ENCODE data around the gene PHOX2A.
"Not testable (repeated sequence)": the region's sequence is repeated elsewhere in the genome, so short reads cannot be mapped to it uniquely, and the experiment has no call there.

Gene PHOX2A

DNA sequence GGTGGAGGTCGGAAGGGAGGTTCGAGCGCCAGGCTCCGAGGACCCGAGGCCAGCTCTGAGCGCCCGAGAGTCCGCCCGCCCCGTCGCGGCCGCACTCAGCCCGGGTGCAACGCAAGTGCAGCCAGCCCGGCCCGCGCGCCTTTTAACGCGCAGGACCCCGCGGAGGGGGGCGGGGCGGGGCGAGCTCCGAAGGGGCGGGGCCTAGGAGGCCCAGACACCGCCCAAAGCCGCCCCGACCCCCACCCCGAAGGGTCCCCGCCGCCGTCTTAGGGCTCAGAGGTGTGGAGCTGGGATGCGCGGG lies at the start of gene PHOX2A:
TSS of gene PHOX2A (minus strand) at position 117 of the 301 bp plus-strand sequence. CDS start 172 bp downstream, outside the sequence.
- no peak for DNase-seq

DNA sequence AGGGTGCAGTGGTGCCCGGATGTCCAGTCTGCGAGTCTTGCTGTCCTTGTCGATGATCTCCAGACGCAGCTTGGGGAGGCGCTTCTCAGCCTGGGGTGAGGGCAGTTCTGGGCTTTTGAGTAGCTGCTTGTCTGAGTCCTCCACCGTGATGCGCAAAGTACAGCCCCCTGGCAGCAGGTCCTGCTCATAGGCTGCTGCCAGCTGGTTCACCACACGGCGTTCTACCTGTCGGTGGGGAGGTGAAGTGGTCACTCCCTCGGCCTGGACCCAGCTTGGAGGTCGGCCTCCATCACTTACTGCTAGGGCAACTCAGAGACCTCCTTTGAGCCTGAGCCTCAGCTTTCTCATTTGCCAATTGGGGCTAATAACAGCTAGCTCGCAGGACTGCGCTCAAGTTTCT lies 49.4 kb upstream of the PHOX2A start:
- DNase-seq = no peak

DNA sequence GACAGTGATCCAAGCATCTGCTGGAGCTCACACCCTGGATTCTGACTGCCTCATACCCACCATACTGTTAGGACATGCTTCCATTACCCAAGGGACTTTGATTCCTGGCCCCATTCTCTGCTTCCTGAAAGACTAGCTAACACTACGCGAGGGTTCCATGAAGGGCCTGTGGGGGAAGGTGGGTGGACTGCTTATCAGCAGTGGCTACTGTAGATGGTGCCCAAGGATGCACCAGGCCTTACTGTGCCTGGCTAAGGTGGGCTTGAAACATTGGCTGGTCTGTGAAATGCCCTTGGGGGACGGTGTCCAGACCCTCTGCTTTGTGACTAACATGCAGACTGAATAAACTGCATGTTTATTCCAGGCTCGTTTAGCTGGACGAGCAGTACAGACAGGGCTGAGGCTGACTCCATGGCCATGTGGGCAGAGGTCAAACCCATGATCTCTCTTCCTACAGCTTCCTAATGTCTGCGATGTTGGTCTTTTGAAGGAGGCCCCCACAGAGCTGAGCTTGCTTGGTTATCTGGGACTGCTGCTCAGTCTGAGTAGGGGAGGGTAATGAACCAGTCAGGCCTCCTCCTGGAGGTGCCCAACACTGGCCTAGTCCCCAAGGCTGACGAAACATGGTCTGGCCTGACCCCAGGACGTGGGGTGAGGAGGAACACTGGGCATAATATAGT lies 48.3 kb upstream of the PHOX2A start:
- no peak for DNase-seq

DNA sequence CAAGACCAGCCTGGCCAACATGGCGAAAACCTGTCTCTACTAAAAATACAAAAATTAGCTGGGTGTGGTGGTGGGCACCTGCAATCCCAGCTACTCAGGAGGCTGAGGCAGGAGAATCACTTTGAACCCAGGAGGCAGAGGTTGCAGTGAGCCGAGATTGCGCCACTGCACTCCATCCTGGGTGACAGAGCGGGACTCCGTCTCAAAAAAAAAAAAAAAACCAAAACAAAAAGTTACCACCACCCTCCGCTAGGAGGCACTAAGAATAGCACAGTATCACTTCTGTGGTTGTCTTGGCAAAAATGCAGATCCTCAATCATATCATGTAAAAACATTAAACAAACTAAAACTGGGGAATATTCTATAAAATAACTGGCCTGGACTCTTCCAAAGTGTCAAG lies 46.8 kb upstream of the PHOX2A start:
- DNase-seq = not testable (repeated sequence)

DNA sequence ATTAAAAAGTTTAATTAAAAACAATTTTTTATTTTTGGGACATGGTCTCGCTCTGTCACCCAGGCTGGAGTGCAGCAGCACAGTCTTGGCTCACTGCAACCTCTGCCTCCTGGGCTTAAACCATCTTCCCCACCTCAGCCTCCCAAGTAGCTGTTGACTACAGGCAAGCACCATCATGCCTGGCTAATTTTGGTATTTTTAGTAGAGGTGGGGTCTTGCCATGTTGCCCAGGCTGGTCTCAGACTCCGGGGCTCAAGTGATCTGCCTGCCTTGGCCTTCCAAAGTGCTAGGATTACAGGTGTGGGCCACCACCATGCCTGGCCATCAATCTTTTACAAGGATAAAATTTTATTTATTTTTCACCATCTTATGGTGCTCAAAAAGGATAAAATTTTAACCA lies 43.3 kb upstream of the PHOX2A start:
- no peak for DNase-seq

DNA sequence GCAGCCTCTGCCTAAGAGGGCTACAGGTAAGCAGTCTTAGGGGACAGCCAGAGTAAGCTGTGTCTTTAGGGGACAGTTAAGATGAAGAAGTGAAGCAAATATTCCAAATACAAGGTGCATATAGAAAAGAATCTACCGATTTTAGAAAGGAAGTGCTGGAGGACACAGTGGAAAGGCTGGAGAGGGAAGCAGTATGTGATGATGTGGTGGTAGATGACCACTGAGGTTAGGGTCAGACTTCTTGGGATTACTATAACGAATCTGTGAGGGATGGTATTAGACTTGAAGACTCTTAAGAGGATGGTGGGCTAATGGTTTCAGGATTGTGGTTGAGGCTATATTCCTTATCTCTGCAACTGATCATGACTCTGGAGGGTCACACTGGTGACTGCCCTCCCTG lies 40.0 kb upstream of the PHOX2A start:
- no peak for DNase-seq

- no peak for DNase-seq
Observed at GRCh38 chr11:72280726-72281315, 36.8 kb upstream of the PHOX2A start.

GRCh38 chr11:72280037-72280436 lies 36.1 kb upstream of the PHOX2A start:
- DNase-seq = no peak

GRCh38 chr11:72278905-72279304 lies 34.9 kb upstream of the PHOX2A start:
- no peak for DNase-seq

DNA sequence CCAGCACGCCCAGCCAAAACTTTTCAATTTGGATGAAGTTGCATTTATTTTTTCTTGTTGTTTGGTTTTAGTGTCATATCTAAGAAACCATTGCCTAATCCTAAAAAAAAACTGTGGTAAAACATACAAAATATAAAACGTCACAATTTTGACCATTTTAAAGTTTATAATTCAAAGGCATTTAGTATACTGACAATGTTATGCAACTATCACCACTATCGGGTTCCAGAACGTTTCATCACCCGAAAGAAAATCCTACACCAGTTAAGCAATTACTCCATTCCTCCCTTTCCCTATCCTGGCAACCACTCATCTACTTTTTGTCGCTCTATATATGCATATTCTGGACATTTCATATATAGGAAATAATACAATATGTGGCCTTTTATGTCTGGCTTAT lies 30.5 kb upstream of the PHOX2A start:
- DNase-seq = no peak

DNA sequence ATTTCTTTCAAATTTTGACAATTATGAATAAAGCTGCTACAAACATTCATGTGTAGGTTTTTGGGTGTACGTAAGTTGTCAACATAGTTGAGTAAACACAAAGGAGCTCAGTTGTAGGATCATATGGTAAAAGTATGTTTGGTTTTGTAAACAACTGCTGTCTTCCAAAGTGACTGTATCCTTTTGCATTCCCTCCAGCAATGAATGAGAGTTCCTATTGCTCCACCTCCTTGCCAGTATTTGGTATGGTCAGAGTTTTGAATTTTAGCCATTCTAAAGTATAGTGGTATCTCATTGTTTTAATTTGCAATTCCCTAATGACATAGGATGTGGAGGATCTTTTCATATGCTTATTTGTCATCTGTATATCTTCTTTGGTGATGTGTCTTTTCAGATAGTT lies 28.0 kb upstream of the PHOX2A start:
- no peak for DNase-seq

- DNase-seq = no peak
Observed at GRCh38 chr11:72267956-72268617, 24.1 kb upstream of the PHOX2A start.

DNA sequence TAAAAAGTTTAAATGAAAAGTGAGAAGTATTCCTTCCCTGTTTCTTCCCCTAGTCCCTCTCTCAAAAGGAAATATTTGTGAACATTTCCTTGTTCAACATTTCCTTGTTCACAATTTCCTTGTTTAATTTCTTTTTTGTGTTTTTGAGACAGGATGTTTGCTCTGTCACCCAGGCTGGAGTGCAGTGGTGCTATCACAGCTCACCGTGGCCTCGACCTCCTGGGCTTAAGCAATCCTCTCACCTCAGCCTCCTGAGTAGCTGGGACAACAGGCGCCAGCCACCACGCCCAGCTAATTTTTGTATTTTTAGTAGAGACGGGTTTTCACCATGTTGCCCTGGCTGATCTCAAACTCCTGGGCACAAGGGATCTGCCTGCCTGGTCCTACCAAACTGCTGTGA lies 23.0 kb upstream of the PHOX2A start:
- not testable (repeated sequence) for DNase-seq

- no peak for DNase-seq
Observed at GRCh38 chr11:72265951-72266350, 22.0 kb upstream of the PHOX2A start.

- no peak for DNase-seq
Observed at GRCh38 chr11:72263361-72263760, 19.4 kb upstream of the PHOX2A start.

GRCh38 chr11:72260574-72260973 lies 16.6 kb upstream of the PHOX2A start:
- DNase-seq = no peak

DNA sequence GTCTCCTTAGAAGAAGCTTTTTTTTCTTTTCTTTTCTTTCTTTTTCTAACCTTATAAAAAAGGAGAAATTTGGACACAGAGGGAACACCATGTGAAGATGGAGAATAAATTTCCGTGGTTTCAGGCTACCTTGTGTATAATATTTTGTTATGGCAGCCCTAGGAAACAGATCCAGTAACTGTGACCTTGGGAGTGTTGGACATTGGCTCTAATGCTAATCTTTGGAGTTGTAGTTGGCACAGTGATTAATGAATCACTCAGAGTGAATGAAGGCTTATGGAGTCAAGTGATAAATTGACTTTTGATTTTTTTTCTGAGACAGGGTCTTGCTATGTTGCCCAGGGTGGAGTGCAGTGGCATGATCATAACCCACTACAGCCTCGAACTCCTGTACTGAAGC lies 15.5 kb upstream of the PHOX2A start:
- no peak for DNase-seq

DNA sequence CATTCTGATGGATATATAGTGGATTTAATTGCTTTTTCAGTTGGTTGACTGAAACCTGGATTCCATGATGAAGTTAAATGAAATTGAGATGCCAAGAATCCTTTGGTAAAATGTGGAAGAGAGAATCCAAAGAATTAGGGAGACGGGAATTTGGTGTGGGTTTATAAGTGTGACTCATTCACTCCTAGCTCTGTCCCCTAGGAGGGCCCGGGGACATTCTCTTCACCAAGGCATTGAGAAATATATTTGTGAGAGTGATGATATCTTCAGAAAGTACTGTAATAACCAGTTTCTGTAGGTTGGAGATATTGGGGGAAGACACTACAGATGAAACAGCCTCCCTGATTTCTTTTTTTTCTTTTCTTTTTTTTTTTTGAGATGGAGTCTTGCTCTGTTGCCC lies 13.6 kb upstream of the PHOX2A start:
- no peak for DNase-seq

DNA sequence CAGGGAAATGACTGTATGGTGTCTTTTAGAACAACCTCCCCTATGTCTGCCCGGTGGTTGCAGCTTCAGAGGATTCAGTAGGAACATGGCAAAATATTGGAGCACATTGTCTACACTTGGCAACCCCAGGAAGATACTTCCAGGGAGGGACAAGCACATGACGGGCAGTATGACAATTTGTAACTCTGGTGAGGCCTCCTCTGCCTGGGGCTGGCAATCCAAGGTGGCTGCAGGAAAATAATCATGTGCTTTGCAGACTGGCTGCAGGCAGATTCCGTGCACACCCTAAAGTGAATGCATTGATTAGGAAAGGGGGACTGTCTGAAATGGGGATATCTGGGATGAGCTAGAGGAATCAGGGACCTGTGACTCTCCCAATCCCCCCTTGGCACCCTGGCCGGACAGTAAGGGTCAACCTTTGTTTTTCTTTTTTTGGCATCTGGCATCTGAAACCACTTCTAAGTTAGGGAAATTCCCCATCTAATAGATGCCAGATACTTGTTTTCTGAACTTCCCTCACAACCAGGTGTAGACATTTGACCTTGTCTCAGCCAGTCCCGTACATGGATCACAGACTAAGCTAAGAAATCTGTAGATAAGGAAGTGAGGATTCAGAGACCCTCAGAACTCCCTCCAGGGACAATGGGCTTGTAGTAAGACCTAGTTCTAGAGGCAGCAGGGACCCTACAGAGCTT lies 10.5 kb upstream of the PHOX2A start:
- no peak for DNase-seq

DNA sequence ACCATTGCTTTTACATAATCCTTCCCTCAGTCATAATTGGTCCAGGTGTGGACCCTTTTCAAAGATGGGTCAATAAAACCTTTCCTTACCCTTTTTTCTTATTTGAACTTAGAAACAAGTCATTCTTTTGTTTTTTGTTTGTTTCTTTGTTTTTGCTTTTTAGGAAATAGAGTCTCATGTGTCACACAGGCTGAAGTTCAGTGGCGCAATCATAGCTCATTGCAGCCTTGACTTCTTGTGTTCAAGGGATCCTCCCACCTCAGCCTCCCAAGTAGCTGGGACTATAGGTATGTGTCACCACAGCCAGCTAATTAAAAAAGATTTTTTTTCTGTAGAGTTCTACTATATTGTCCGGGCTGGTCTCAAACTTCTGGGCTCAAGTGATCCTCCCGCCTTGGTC lies 9.4 kb upstream of the PHOX2A start:
- no peak for DNase-seq

- DNase-seq = no peak
Observed at GRCh38 chr11:72251614-72252013, 7.6 kb upstream of the PHOX2A start.

DNA sequence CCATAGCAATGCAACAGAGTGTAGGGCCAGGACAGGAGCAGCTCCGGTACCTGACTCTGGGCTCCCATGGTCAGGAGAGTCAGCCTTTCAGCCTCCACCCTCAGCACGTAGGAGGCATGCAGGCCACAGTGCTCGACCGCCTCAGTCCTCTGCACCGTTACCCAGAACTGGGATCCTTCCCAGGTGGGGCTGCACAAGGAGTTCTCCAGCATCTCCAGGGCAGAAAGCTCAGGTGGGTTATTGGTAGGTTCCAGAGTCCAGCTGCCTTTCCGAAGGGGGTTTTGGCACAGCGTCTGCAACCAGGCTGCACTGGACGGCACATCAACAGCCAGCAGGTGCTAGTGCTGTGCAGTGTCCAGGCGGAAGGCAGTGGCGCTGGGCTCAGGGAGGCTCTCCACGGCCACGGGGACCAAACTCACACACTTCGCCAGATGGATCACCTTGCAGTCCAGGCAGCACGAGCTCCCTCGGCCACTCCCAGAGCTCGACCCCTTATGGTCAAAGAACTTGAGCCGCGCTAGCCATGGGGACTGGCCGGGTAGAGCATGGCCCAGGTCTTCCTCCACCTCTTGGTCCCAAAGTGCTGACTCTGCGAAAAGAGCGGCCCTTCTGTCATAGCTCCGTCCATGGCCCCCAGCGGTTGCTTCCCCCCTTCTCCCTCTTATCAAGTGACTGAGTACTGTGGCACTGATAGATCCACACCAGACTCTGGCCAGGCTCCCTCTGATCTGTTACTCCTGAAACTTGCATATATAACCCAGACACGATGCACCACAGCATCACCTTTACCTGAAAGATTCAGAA lies 6.9 kb upstream of the PHOX2A start:
- DNase-seq = no peak

- DNase-seq = no peak
Observed at GRCh38 chr11:72249961-72250360, 6.0 kb upstream of the PHOX2A start.

All from NCI-H774 (cell line).